Muscle layer of duodenum (tissue), 2 donors: Measurements from ENCODE around the gene MMEL1.

Experiments used
- H3K27ac ChIP-seq: one replicate; pipeline ENCODE4 v1.7.0; 2013; ENCODE audit warnings: mild to moderate bottlenecking, low read length
- H3K27me3 ChIP-seq: one replicate; pipeline ENCODE4 v1.7.0; 2013; ENCODE audit warnings: low read depth, mild to moderate bottlenecking, control low read depth, low read length
- H3K36me3 ChIP-seq, 2 donors: one replicate each; pipeline ENCODE4 v1.7.0; 2013; ENCODE audit warnings: low read length in 2 of 2, control low read depth in 1 of 2, mild to moderate bottlenecking in 1 of 2; ENCODE audit not compliant: insufficient read depth in 2 of 2, control insufficient read depth in 1 of 2
- H3K4me1 ChIP-seq, 2 donors: one replicate each; pipeline ENCODE4 v1.7.0; 2013; ENCODE audit warnings: low read length in 2 of 2, mild to moderate bottlenecking in 2 of 2, control low read depth in 1 of 2, moderate library complexity in 1 of 2; ENCODE audit not compliant: insufficient read depth in 2 of 2, control insufficient read depth in 1 of 2
- H3K4me3 ChIP-seq, 2 donors: one replicate each; pipeline ENCODE4 v1.7.0; 2013; ENCODE audit warnings: low read length in 2 of 2, low read depth in 1 of 2, mild to moderate bottlenecking in 1 of 2
- H3K9me3 ChIP-seq, 2 donors: one replicate each; pipeline ENCODE4 v1.7.0; 2013; ENCODE audit warnings: low read length in 2 of 2, control low read depth in 1 of 2, mild to moderate bottlenecking in 1 of 2; ENCODE audit not compliant: control insufficient read depth in 1 of 2
- donor health status: healthy.

Gene MMEL1

GRCh38 chr1:2623571-2624337, 9.1 kb downstream of the MMEL1 start:
- no peaks in the 10 kb centered on the region for H3K9me3 ChIP-seq
- H3K27me3 ChIP-seq: peaks cover 12% of the 10 kb centered on the region
- H3K27ac ChIP-seq: no peak overlapping the region
- H3K4me1 ChIP-seq: peaks cover 0 to 5% of the 10 kb centered on the region in 2 donors
- H3K36me3 ChIP-seq: no peaks in the 10 kb centered on the region
- H3K4me3 ChIP-seq: no peak overlapping the region

- Histone ChIP-seq H3K27ac (no peak overlapping the region), H3K9me3 (peaks cover 0 to 22% of the 10 kb centered on the region in 2 donors), H3K27me3 (no peaks in the 10 kb centered on the region), H3K4me1 (no peaks in the 10 kb centered on the region), H3K36me3 (no peaks in the 10 kb centered on the region), H3K4me3 (no peak overlapping the region)
These were observed 14.8 kb downstream of the MMEL1 start for GRCh38 chr1:2617971-2618470.

GRCh38 chr1:2614145-2614544, 18.7 kb downstream of the MMEL1 start:
- Histone ChIP-seq H3K36me3 (no peaks in the 10 kb centered on the region), H3K4me3 (no peak overlapping the region), H3K27me3 (no peaks in the 10 kb centered on the region), H3K9me3 (peaks cover 0 to 23% of the 10 kb centered on the region in 2 donors), H3K27ac (no peak overlapping the region), H3K4me1 (peaks cover 0 to 3% of the 10 kb centered on the region in 2 donors)

GRCh38 chr1:2612591-2613365, 20.0 kb downstream of the MMEL1 start:
- Histone ChIP-seq H3K27me3 (no peaks in the 10 kb centered on the region), H3K36me3 (no peaks in the 10 kb centered on the region), H3K9me3 (peaks cover 0 to 23% of the 10 kb centered on the region in 2 donors), H3K27ac (no peak overlapping the region), H3K4me1 (peaks cover 0 to 3% of the 10 kb centered on the region in 2 donors), H3K4me3 (no peak overlapping the region)

- no peak overlapping the region for H3K27ac ChIP-seq
- H3K4me1 ChIP-seq: peaks cover 0 to 3% of the 10 kb centered on the region in 2 donors
- H3K4me3 ChIP-seq: no peak overlapping the region
- peaks cover 0 to 23% of the 10 kb centered on the region in 2 donors for H3K9me3 ChIP-seq
- H3K36me3 ChIP-seq: no peaks in the 10 kb centered on the region
- no peaks in the 10 kb centered on the region for H3K27me3 ChIP-seq
These were observed 21.0 kb downstream of the MMEL1 start for GRCh38 chr1:2611621-2612437.

GRCh38 chr1:2611031-2611501, 21.8 kb downstream of the MMEL1 start:
- peak overlapping the region in 1 of 2 donors; percentile 37 for H3K4me3 ChIP-seq
- H3K4me1 ChIP-seq: peaks cover 0 to 3% of the 10 kb centered on the region in 2 donors
- H3K36me3 ChIP-seq: no peaks in the 10 kb centered on the region
- no peaks in the 10 kb centered on the region for H3K27me3 ChIP-seq
- H3K9me3 ChIP-seq: peaks cover 0 to 16% of the 10 kb centered on the region in 2 donors
- H3K27ac ChIP-seq: no peak overlapping the region

- H3K27me3 ChIP-seq: no peaks in the 10 kb centered on the region
- peaks cover 0 to 13% of the 10 kb centered on the region in 2 donors for H3K9me3 ChIP-seq
- peaks cover 0 to 3% of the 10 kb centered on the region in 2 donors for H3K4me1 ChIP-seq
- H3K36me3 ChIP-seq: no peaks in the 10 kb centered on the region
- H3K27ac ChIP-seq: no peak overlapping the region
- no peak overlapping the region for H3K4me3 ChIP-seq
These were observed 22.5 kb downstream of the MMEL1 start for GRCh38 chr1:2610036-2610959.

- Histone ChIP-seq H3K27me3 (no peaks in the 10 kb centered on the region), H3K27ac (no peak overlapping the region), H3K36me3 (no peaks in the 10 kb centered on the region), H3K9me3 (peaks cover 0 to 11% of the 10 kb centered on the region in 2 donors), H3K4me1 (peaks cover 0 to 3% of the 10 kb centered on the region in 2 donors), H3K4me3 (no peak overlapping the region)
These were observed 23.3 kb downstream of the MMEL1 start for GRCh38 chr1:2609319-2610035.

GRCh38 chr1:2607641-2608091, 25.1 kb downstream of the MMEL1 start:
- no peak overlapping the region for H3K27ac ChIP-seq
- H3K9me3 ChIP-seq: no peaks in the 10 kb centered on the region
- H3K27me3 ChIP-seq: no peaks in the 10 kb centered on the region
- H3K4me3 ChIP-seq: no peak overlapping the region
- no peaks in the 10 kb centered on the region for H3K36me3 ChIP-seq
- peaks cover 0 to 3% of the 10 kb centered on the region in 2 donors for H3K4me1 ChIP-seq
